ENCODE results near the gene IL12B.
A peak's percentile ranks its signal among the peaks of the same experiment; 100 is the strongest.
"Not testable (repeated sequence)": the region's sequence is repeated elsewhere in the genome, so short reads cannot be mapped to it uniquely, and the experiment has no call there.

IL12B gene

DNA sequence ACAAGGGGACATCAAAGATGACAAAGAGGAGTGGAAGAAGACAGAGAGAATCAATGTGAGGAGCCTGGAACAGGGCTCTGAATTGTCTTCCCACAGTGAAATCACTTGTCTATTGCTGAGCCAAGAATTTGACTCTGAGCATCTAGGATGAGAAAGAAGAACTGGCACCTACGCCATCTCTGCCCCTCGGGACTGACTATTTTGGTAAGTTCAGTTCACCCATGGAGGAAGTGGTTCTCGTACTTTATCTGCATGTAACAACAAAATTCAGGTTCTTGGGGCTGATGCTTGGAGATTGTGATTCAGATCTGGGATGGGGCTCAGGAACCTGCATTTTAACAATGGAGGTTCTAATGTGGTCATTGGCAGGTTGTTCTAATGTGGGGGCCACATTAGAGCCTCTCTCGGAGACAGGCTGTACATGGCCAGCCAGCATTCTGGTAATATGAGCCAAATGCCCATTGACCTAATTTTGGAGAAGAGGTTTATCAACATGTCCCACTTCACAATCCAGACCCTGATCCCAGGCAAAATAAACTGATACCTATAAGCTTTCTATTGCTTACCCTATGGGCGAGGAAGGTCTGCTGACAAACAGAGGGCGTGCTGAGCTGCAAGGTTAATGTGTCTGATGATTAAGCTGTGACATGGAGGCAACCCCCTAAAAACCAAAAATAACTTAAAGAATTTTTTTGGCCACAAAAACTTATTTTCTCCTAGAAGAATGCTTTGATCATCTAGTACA, 2.7 kb upstream of the IL12B start:
- no peak for DNase-seq

DNA sequence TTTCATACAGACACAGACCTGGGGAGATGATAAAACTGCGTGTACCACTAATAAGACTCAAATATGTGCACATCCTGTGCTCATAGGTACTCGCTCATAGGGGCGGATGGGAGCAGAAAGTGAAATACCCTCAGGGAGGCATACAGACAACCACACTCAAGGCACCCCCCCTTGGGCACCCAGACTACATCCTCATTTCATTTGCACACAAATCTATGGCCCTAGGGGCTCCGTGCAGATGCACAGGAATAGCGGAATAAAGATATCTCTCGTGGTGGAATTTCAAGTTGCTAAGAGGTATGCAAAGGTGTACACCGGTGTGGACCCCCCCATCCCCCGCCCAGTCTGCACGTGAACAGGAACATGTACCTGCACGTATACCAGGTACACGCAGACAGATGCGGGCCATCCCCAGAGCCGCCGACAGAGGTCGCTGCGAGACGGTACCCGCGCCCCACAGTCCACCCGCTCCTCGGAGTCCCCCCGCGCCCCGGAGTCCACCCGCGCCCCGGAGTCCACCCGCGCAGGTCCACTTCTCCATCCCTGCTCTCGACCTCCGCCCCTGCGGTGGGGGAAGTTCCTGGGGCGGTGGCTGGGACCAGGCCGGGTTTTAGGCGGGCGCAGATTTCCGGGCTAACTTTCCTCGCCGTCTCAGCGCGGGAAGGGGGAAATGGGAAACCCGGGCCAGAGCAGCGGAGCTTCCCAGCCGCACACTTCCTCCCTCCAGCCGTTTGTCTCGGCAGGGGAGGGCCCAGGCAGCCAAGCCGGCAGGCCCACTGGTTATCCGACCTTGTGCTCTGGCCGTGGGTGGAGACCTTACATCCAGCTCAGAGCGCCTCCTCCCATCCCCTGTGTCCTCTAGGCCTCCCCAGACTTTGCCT, 1.0 kb upstream of the IL12B start:
- DNase-seq, result peak in 1 of 2 experiments; percentile 16

GRCh38 chr5:159324986-159325385, 5.3 kb downstream of the IL12B start:
- no peak for DNase-seq

- no peak for DNase-seq
Measured at GRCh38 chr5:159324102-159324755, 6.1 kb downstream of the IL12B start.

DNA sequence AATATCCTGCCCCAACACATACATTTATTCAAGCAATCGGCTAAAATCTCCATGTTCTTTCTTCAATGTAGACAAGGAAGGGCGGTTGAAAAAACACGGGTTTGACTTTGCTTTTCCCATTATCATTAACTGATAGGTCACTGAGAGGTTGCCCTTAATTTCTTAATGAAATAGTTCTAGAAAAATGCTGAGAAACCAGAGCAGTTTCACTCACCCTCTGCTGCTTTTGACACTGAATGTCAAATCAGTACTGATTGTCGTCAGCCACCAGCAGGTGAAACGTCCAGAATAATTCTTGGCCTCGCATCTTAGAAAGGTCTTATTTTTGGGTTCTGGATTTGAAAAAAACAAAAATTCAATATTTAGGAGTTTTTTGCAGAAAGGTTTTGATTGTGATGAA, 8.1 kb downstream of the IL12B start:
- no peak for DNase-seq

GRCh38 chr5:159319832-159320231, 10.5 kb downstream of the IL12B start:
- DNase-seq, result no peak

- DNase-seq, result no peak
Measured at GRCh38 chr5:159319363-159319762, 10.9 kb downstream of the IL12B start.

DNA sequence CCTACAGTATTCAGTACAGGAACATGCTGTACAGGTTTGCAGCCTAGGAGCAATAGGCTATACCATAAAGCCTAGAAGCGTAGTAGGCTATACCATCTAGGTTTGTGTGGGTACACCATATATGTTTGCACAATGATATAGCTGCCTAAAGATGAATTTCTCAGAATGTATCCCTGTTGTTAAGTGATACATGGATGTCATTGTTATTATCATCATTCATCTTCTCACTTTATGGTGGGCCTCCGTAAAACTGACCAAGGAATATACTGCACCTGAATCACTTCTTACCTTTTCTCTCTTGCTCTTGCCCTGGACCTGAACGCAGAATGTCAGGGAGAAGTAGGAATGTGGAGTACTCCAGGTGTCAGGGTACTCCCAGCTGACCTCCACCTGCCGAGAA, 11.8 kb downstream of the IL12B start:
- DNase-seq, result no peak

DNA sequence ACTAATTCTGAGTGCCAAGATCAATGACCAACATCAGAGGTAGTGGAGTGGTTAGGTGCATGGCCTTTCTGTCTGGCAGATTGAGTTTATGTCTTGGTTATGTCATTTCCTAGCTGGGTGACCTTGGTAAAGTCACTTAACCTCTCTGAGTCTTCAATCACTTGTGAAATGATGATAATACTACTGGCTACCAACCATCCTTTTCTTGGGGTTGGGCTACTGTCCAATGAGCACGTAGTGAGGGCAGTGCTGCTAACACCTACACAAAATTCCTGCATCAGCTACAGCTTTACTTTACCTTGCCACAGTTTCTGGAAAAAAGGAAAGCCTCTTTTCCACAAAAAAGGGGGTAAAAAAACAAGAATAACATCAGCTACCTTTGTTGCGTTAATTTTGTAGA, 12.4 kb downstream of the IL12B start:
- no peak for DNase-seq

DNA sequence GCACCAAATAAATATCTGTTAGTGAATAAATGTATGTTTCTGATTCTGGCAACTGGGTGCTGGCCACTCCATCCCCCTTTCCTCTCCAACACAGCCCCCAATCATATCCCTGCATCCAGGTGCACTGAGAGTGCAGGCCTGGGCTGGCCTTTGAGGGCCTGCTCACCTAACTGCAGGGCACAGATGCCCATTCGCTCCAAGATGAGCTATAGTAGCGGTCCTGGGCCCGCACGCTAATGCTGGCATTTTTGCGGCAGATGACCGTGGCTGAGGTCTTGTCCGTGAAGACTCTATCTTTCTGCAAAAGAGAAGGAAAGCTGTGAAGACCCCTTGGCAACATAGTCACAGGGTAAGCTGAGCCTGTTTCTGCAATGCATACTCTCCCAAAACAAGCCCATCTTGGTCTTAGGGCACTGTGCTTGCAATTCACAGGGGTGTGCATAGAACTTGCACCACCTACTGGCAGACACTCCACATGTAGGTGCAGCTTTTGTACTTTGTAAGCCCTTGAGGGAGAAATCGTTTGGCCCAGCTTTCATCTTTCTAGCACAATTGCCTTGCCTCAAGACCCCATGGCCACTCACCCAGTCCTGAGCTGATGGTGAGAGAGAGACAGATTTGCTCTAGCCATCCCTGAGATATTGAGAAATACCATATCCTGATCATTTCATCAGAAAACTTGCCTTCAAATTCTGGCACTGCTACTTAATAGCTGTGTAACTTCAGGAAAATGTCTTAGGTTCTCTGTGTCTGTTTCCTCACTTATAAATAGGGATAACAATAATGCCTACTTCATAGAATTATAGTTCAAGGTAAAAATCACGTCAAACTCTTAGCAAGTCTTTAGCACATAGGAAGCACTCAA, 13.5 kb downstream of the IL12B start:
- DNase-seq, result peak; percentile 42 to 79

DNA sequence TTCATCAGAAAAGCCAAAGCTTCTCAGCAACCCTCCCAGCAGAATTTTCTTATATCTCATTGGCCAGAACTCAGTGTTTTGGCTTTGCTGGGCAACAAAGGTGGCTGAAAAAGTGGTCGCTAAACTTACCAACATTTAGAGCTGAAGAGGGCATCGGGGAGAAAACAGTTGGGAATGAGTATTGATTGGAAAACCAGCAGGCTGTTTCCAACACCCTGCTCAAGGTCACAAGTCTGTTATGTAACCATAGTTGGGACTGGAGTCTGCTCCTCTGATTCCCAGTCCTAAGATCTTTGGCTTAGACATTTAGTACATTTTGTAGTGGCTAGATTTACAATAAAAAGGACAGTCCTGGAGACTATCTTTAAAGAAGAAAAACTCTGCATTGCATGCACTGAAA, 17.1 kb downstream of the IL12B start:
- no peak for DNase-seq

DNA sequence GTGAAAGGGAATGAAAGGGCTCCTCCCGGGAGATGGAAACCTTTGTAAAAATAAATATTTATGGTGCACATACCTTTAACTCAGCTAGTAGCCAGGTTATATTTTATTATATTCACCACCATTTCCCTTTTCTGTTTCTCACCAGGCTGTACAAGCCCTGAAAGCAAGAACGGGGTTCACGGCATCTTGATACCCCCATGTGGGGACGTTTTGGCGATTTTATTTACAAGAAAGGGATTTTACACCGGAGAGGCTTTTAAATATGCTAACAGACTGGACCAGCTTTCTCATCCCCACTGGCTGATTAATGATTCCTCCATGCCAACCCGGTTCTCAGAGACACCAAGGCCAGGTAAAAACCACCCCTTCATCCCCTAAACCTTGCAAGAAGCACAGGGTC, 19.2 kb downstream of the IL12B start:
- no peak for DNase-seq

- DNase-seq, result no peak
Measured at GRCh38 chr5:159310511-159310910, 19.8 kb downstream of the IL12B start.

DNA sequence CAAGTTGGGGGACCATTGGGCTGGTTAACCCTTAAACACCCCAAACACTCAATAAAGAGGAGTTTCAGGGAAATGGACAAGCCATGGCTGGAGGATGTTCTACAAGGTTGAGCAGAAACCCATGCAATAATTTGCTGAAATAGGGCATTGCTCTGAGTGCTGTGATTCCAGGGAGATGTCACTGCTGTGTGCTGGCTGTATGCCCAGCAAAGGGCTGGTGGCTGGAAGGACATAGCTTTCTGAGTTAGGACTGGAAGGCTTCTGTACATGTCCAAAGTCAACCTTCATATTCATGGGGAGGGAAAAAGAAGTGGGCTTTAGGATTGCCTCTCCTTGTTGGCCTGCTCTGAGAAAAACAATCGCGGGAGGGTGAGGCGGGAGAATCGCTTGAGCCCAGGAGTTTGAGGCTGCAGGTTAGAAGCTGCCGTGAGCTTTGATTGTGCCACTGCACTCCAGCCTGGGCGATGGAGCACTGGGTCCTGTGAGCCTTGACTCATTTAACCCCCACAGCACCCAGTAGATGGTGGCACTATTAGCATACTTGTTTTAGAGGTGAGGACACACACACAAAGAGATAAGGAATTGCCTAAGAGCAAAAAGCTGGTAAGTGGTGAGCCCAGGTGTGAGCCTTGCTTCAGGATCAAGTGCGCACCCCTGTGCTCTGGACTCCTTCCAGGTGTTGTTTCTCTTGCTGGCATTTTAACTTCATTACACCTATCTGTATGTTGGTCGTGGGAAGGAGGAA, 20.4 kb downstream of the IL12B start:
- DNase-seq, result no peak

DNA sequence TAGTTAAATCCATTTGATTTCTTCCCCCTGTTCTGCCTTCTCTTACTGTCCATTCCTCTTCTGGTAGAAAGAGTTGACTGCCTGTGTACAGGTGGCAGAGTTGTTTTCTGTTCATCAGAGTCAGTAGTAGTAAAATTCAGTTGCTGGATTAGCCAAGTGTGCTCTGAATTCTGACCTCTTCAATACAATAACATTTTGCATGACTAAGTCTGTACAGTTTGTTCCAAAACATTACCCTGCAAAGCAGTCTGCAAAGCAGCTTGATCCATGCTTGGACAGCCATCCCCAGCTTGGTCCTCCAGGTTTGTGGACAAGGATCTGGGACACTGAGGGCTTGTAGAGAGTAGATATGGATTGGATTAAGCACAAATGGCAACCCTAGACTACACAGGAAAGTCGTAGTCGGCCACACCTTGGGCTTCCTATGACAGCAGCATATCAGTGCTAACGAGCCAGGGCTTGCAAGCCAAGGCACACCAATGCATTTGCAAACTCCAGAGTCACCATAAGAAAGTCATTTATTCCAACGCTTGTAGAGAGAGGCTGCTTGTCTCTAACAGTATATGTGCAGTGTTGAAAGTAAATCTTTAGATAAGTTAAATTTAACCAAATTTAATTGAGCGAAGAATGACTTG, 25.2 kb downstream of the IL12B start:
- no peak for DNase-seq

- no peak for DNase-seq
Measured at GRCh38 chr5:159303286-159303685, 27.0 kb downstream of the IL12B start.

- peak; percentile 8 to 13 for DNase-seq
Measured at GRCh38 chr5:159301929-159302860, 28.1 kb downstream of the IL12B start.

GRCh38 chr5:159301466-159301865, 28.8 kb downstream of the IL12B start:
- no peak for DNase-seq

- not testable (repeated sequence) for DNase-seq
Measured at GRCh38 chr5:159297300-159297699, 33.0 kb downstream of the IL12B start.

DNA sequence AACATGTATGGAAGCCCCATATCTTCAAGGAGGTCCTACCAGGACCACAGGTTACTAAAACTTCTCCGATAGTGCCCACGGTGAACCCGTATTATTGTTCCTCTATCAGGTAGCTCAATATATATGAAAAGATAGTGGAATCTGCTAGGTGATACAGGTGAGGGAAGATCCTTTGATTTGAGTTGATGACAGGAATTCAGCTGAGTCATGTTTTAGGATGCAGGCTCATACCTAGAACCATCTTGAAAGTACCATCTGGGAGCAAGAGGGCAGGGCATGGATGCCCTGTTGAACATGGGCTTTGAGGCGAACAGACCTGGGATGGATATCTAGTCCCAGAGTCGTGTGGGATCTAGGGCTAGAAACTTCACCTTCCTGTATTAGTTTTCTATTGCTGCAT, 35.4 kb downstream of the IL12B start:
- no peak for DNase-seq

All from Kasumi-1 (cell line).